Mesenchymal stem cell (in vitro differentiated cells and primary cell): Measurements from ENCODE around the gene GNAT3.

ENCODE experiments used
- DNase-seq: peaks from one replicate; pipeline ENCODE4 v3.0.0-alpha.2; 2013
- H2AFZ ChIP-seq: one replicate; pipeline ENCODE4 v1.6.1; 2013; ENCODE audit warnings: low read depth, mild to moderate bottlenecking, control low read depth, inconsistent platforms, low read length, moderate library complexity
- H2AK5ac ChIP-seq: 2 replicates; pipeline ENCODE4 v1.6.1; 2013; ENCODE audit warnings: low read length, moderate library complexity, mild to moderate bottlenecking, inconsistent platforms; ENCODE audit not compliant: severe bottlenecking
- H2BK120ac ChIP-seq: one replicate; pipeline ENCODE4 v1.6.1; 2013; ENCODE audit warnings: low read depth, mild to moderate bottlenecking, inconsistent platforms, low read length, moderate library complexity
- H2BK12ac ChIP-seq, 2 experiments: one replicate each; pipeline ENCODE4 v1.6.1; 2013; ENCODE audit warnings: inconsistent platforms in 2 of 2, low read length in 2 of 2, mild to moderate bottlenecking in 2 of 2, moderate library complexity in 2 of 2, control low read depth in 1 of 2
- H2BK15ac ChIP-seq: one replicate; pipeline ENCODE4 v1.6.1; 2013; ENCODE audit warnings: mild to moderate bottlenecking, low read depth, inconsistent platforms; ENCODE audit not compliant: poor library complexity, severe bottlenecking
- H2BK5ac ChIP-seq: 2 replicates; pipeline ENCODE4 v1.6.1; 2013; ENCODE audit warnings: low read depth, mild to moderate bottlenecking, low read length, control low read depth, inconsistent platforms; ENCODE audit not compliant: poor library complexity, severe bottlenecking
- H3K14ac ChIP-seq, 2 experiments: one replicate each; pipeline ENCODE4 v1.6.1; 2013; ENCODE audit warnings: inconsistent platforms in 2 of 2, low read length in 2 of 2, control low read depth in 1 of 2, mild to moderate bottlenecking in 1 of 2, moderate library complexity in 1 of 2
- H3K18ac ChIP-seq, 2 experiments: one replicate each; pipeline ENCODE4 v1.6.1; 2013; ENCODE audit warnings: inconsistent platforms in 2 of 2, low read length in 2 of 2, control low read depth in 1 of 2, low read depth in 1 of 2, mild to moderate bottlenecking in 1 of 2
- H3K23ac ChIP-seq, 2 experiments: one replicate each; pipeline ENCODE4 v1.6.1; 2013; ENCODE audit warnings: inconsistent platforms in 2 of 2, low read length in 2 of 2, mild to moderate bottlenecking in 2 of 2, moderate library complexity in 2 of 2, control low read depth in 1 of 2
- H3K27ac ChIP-seq: 2 replicates; pipeline ENCODE4 v1.5.1; 2013; ENCODE audit warnings: mild to moderate bottlenecking, moderate library complexity, low read length, control low read depth, inconsistent platforms; ENCODE audit not compliant: poor library complexity, severe bottlenecking
- H3K27me3 ChIP-seq, 2 experiments: 2 replicates each; pipeline versions ENCODE4 v1.6.1 to v1.7.0; 2013; ENCODE audit warnings: low read length in 2 of 2, mild to moderate bottlenecking in 2 of 2, moderate library complexity in 2 of 2, control low read depth in 1 of 2, inconsistent platforms in 1 of 2; ENCODE audit not compliant: control insufficient read depth in 1 of 2, insufficient read depth in 1 of 2
- H3K36me3 ChIP-seq, 2 experiments: 2 replicates each; pipeline versions ENCODE4 v1.6.1 to v1.7.0; 2013; ENCODE audit warnings: low read length in 2 of 2, control low read depth in 1 of 2, inconsistent platforms in 1 of 2, low read depth in 1 of 2, mild to moderate bottlenecking in 1 of 2; ENCODE audit not compliant: insufficient read depth in 2 of 2, control insufficient read depth in 1 of 2
- H3K4ac ChIP-seq, 2 experiments: one replicate each; pipeline ENCODE4 v1.6.1; 2013; ENCODE audit warnings: inconsistent platforms in 2 of 2, low read length in 2 of 2, mild to moderate bottlenecking in 2 of 2, moderate library complexity in 2 of 2, control low read depth in 1 of 2, low read depth in 1 of 2
- H3K4me1 ChIP-seq: 2 replicates; pipeline ENCODE4 v1.6.1; 2013; ENCODE audit warnings: low read depth, low read length, control low read depth; ENCODE audit not compliant: control insufficient read depth, insufficient read depth
- H3K4me2 ChIP-seq: 2 replicates; pipeline ENCODE4 v1.6.1; 2013; ENCODE audit warnings: low read length, mild to moderate bottlenecking, inconsistent platforms; ENCODE audit not compliant: poor library complexity, severe bottlenecking
- H3K4me3 ChIP-seq, 2 experiments: 2 replicates each; pipeline versions ENCODE4 v1.5.1 to v1.7.0; 2013; ENCODE audit warnings: low read length in 2 of 2, mild to moderate bottlenecking in 2 of 2, control low read depth in 1 of 2, low read depth in 1 of 2; ENCODE audit not compliant: insufficient read depth in 1 of 2
- H3K79me1 ChIP-seq: replicated peaks from 2 replicates; pipeline ENCODE4 v1.6.1; 2013; ENCODE audit warnings: mild to moderate bottlenecking, control low read depth, low read length, inconsistent platforms; ENCODE audit not compliant: poor library complexity, severe bottlenecking
- H3K9ac ChIP-seq: 2 replicates; pipeline ENCODE4 v1.7.0; 2013; ENCODE audit warnings: mild to moderate bottlenecking, low read length, moderate library complexity
- H3K9me3 ChIP-seq: 2 replicates; pipeline ENCODE4 v1.7.0; 2013; ENCODE audit warnings: mild to moderate bottlenecking, low read length; ENCODE audit not compliant: control insufficient read depth
- H4K8ac ChIP-seq: one replicate; pipeline ENCODE4 v1.6.1; 2013; ENCODE audit warnings: inconsistent platforms, mild to moderate bottlenecking, low read length, moderate library complexity
- H4K91ac ChIP-seq: one replicate; pipeline ENCODE4 v1.6.1; 2013; ENCODE audit warnings: mild to moderate bottlenecking, low read length, inconsistent platforms
- WGBS: methylation state at CpG from one replicate; pipeline ENCODE4 v1.1.7; 2013; ENCODE audit warnings: mixed read lengths; 5-methylcytosine and 5-hydroxymethylcytosine counted together

The GNAT3 gene

DNA sequence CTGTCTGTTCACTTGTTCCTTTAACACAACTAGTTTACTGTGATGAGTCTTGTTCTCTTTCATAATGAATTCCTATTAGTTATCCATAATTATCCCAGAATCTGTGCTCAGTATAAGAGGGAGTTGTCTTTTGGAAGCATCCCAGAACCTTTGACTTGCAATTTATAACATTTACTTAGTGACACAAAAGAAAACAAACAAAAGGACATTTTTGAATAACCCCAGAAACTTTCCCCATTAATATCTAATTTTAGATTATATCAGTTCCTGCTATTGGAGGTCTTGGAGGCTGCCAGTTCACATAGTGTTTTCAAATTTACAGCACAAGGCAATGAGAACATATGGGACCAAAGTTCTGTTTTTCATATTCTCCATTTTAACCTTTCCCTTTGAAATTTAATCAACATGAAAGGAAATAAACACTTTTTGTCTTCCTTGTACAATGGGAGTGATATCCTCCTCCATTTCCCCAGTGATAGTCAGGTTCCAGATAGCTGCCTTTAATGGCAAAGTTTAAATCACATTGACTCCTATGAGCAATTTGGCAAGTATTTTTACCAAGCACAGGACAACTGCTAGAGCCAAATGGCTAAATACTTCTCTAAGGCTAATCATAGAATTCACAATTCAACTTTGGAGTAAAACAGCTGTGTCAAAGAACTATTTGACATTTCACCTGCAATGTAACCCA lies 37.1 kb upstream of the GNAT3 start:
- H2AFZ ChIP-seq: no peak overlapping the region
- peaks cover 9% of the 10 kb centered on the region for H3K9me3 ChIP-seq
- DNase-seq: no peak

DNA sequence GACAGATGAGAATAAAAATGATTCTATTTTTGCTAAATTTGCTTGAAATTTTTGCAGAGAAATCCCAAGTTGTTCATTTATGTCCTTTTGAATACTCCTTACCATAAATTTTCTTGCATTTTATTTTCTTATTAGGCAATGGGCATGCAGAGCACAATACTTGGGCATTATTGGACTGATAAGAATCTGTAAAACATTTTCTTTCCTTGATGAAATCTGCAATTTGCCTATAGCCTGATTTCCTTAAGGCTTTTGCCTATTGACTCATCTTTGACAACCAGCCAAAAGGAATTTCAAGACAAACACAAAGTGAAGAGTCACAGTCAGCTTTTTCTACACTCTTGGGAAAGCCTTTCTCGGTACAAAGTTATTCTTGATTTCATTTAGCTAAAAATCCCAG lies 30.5 kb upstream of the GNAT3 start:
- Histone ChIP-seq H2AFZ (no peak overlapping the region), H2BK5ac (no peak overlapping the region), H3K14ac (no peak overlapping the region), H3K9ac (peak overlapping the region; percentile 83), H3K18ac (no peak overlapping the region), H3K4me1 (no peaks in the 10 kb centered on the region), H2BK12ac (no peak overlapping the region), H3K4ac (no peak overlapping the region), H4K8ac (no peak overlapping the region), H2BK120ac (no peak overlapping the region), H3K79me1 (no peaks in the 10 kb centered on the region), H3K27ac (no peak overlapping the region), H3K36me3 (no peaks in the 10 kb centered on the region), H3K4me3 (no peak overlapping the region), H4K91ac (no peak overlapping the region), H3K23ac (no peak overlapping the region), H3K9me3 (peaks cover 9% of the 10 kb centered on the region), H3K4me2 (no peak overlapping the region), H3K27me3 (no peaks in the 10 kb centered on the region), H2AK5ac (no peak overlapping the region), H2BK15ac (no peak overlapping the region)
- WGBS: no CpG with 5 or more reads among the region's 1 CpG
- peak; percentile 86 for DNase-seq

More for the DNA sequence above, 37.1 kb upstream of the GNAT3 start:
- no peak overlapping the region for H2BK120ac ChIP-seq
- no peak overlapping the region for H4K8ac ChIP-seq
- peak overlapping the region; percentile 73 for H3K9ac ChIP-seq
- H3K36me3 ChIP-seq: no peaks in the 10 kb centered on the region
- no peak overlapping the region for H3K14ac ChIP-seq
- H2BK5ac ChIP-seq: no peak overlapping the region
- no peak overlapping the region for H3K4ac ChIP-seq
- H3K79me1 ChIP-seq: no peaks in the 10 kb centered on the region
- H2AK5ac ChIP-seq: no peak overlapping the region
- H3K18ac ChIP-seq: no peak overlapping the region
- no peak overlapping the region for H4K91ac ChIP-seq
- no peak overlapping the region for H3K4me2 ChIP-seq
- peaks cover 1% of the 10 kb centered on the region for H3K4me1 ChIP-seq
- H3K23ac ChIP-seq: no peak overlapping the region
- H3K27me3 ChIP-seq: no peaks in the 10 kb centered on the region
- H2BK15ac ChIP-seq: no peak overlapping the region
- no peak overlapping the region for H3K4me3 ChIP-seq
- no peak overlapping the region for H3K27ac ChIP-seq
- no peak overlapping the region for H2BK12ac ChIP-seq

DNA sequence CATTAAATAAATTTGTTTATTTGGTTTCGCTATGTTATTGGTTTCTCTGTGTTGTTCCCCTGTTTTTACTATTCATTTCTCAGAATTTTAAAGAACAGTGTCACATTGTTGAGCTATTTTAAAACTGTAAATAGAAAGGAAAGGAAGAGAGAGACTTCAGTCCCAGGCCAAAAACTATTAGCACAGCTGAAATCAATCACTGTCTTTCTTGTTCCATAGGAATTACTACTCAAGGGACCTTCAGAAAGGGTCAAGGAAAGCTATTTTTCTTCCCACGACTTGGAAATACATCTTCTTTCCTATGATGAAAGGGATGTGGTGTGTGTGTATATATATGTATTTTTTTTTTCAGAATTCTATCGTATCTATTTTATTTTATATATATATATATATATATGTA lies 29.0 kb upstream of the GNAT3 start:
- no peak overlapping the region for H3K14ac ChIP-seq
- peaks cover 5% of the 10 kb centered on the region for H3K9me3 ChIP-seq
- H3K9ac ChIP-seq: no peak overlapping the region
- H2BK120ac ChIP-seq: no peak overlapping the region
- H2BK15ac ChIP-seq: no peak overlapping the region
- H2BK12ac ChIP-seq: no peak overlapping the region
- H4K91ac ChIP-seq: no peak overlapping the region
- H3K4ac ChIP-seq: no peak overlapping the region
- peak; percentile 22 for DNase-seq
- no peak overlapping the region for H2BK5ac ChIP-seq
- no peak overlapping the region for H3K23ac ChIP-seq
- no peaks in the 10 kb centered on the region for H3K79me1 ChIP-seq
- no peak overlapping the region for H2AFZ ChIP-seq
- H3K27me3 ChIP-seq: no peaks in the 10 kb centered on the region
- H3K4me1 ChIP-seq: peaks cover 3% of the 10 kb centered on the region
- H3K27ac ChIP-seq: no peak overlapping the region
- H3K36me3 ChIP-seq: no peaks in the 10 kb centered on the region
- no peak overlapping the region for H4K8ac ChIP-seq
- no peak overlapping the region for H3K4me2 ChIP-seq
- no peak overlapping the region for H2AK5ac ChIP-seq
- H3K18ac ChIP-seq: no peak overlapping the region
- H3K4me3 ChIP-seq: no peak overlapping the region
- no CpG with 5 or more reads among the region's 3 CpGs for WGBS

DNA sequence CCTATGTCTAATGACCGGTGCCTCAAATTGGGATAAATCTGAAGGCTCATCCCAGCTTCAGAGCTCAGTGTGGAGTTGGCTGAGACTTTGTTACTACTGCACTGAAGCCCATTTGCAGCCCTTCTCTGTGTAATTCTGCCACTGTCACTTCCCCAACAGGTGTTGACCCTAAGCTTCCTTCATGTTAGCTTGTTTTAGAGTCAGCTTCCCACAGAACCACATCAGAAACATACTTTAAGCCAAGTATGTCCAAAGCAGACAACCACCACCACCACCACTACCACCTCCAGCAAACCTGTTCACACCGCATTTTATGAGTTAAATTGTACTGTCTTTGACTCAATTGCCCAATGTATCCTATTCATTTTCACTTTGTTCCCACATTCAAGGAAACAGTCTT lies 25.2 kb upstream of the GNAT3 start:
- H2BK120ac ChIP-seq: no peak overlapping the region
- H3K9ac ChIP-seq: no peak overlapping the region
- H3K4ac ChIP-seq: no peak overlapping the region
- H2AFZ ChIP-seq: no peak overlapping the region
- no peak overlapping the region for H3K14ac ChIP-seq
- no peak for DNase-seq
- peak overlapping the region; percentile 28 for H2BK15ac ChIP-seq
- WGBS: over 99% methylated on average over 2 of the region's 2 CpGs
- peak overlapping the region; percentile 87 for H2AK5ac ChIP-seq
- H3K27me3 ChIP-seq: no peaks in the 10 kb centered on the region
- peak overlapping the region in 1 of 2 experiments; percentile 28 for H3K18ac ChIP-seq
- H3K4me1 ChIP-seq: peaks cover 3% of the 10 kb centered on the region
- H4K8ac ChIP-seq: no peak overlapping the region
- peak overlapping the region; percentile 77 to 87 for H2BK12ac ChIP-seq
- H4K91ac ChIP-seq: peak overlapping the region; percentile 68
- no peaks in the 10 kb centered on the region for H3K9me3 ChIP-seq
- H3K27ac ChIP-seq: peak overlapping the region; percentile 37
- no peak overlapping the region for H2BK5ac ChIP-seq
- H3K4me3 ChIP-seq: no peak overlapping the region
- no peaks in the 10 kb centered on the region for H3K36me3 ChIP-seq
- no peak overlapping the region for H3K23ac ChIP-seq
- H3K4me2 ChIP-seq: no peak overlapping the region
- H3K79me1 ChIP-seq: no peaks in the 10 kb centered on the region
